A673 (cell line): ENCODE data around the gene BARX1. TPM values are rescaled to one million over a fixed set of nuclear protein-coding genes. Genes with fewer than 3 reads are reported as not detected.

Source experiments
- BruUV-seq: library from RNA; stranded (reverse); fragments of 400-500 nt; replicated peaks from 2 replicates; lab custom pipeline; 2021; lab: Mats Ljungman, UMichigan
- CTCF ChIA-PET: fragments of 300-600 bp; sonication (Branson Sonifier 250); formaldehyde crosslinking; loops from one replicate; lab custom pipeline; 2022; ENCODE audit warnings: antibody characterized with exemption; lab: Charles Lee
- POLR2A ChIA-PET: fragments of 300-600 bp; sonication (Branson Sonifier 250); formaldehyde crosslinking; loops from one replicate; lab custom pipeline; 2022; ENCODE audit warnings: antibody characterized with exemption; ENCODE audit not compliant: low non-redundant PET; lab: Charles Lee
- DNase-seq: peaks from one replicate; pipeline ENCODE4 v3.0.0-alpha.2; 2015; ENCODE audit warnings: low spot score
- H3K27ac ChIP-seq: fragments of 200-600 bp; sonication (generic); 2 replicates; pipeline ENCODE4 v1.5.1; 2016; ENCODE audit warnings: mixed run types, low read depth, mild to moderate bottlenecking, mixed read lengths, antibody characterized with exemption, low read length; ENCODE audit not compliant: poor library complexity, severe bottlenecking
- H3K27me3 ChIP-seq: fragments of 200-600 bp; sonication (generic); replicated peaks from 2 replicates; pipeline ENCODE4 v1.6.1; 2017; ENCODE audit warnings: mixed run types, low read depth, mild to moderate bottlenecking, mixed read lengths, antibody characterized with exemption, low read length; ENCODE audit not compliant: insufficient read depth, poor library complexity
- H3K36me3 ChIP-seq: fragments of 200-600 bp; sonication (generic); 2 replicates; pipeline ENCODE4 v1.6.1; 2016; ENCODE audit warnings: mixed run types, mild to moderate bottlenecking, mixed read lengths, antibody characterized with exemption, low read length; ENCODE audit not compliant: insufficient read depth, poor library complexity, severe bottlenecking
- H3K4me1 ChIP-seq: fragments of 200-600 bp; sonication (generic); 2 replicates; pipeline ENCODE4 v1.6.1; 2017; ENCODE audit warnings: mixed run types, mild to moderate bottlenecking, mixed read lengths, antibody characterized with exemption, low read length; ENCODE audit not compliant: insufficient read depth, poor library complexity, severe bottlenecking
- H3K4me3 ChIP-seq: fragments of 200-600 bp; sonication (generic); 2 replicates; pipeline ENCODE4 v1.5.1; 2016; ENCODE audit warnings: low read depth, mixed run types, mild to moderate bottlenecking, mixed read lengths, low read length; ENCODE audit not compliant: poor library complexity, severe bottlenecking
- H3K9me3 ChIP-seq: fragments of 200-600 bp; sonication (generic); 2 replicates; pipeline ENCODE4 v1.6.1; 2016; ENCODE audit warnings: mixed run types, low read depth, mild to moderate bottlenecking, mixed read lengths, antibody characterized with exemption, low read length; ENCODE audit not compliant: poor library complexity, severe bottlenecking
- EZH2 ChIP-seq: fragments of 200-600 bp; sonication (generic); IDR thresholded peaks from 2 replicates; pipeline ENCODE4 v1.6.1; 2017; ENCODE audit warnings: borderline replicate concordance, low read depth, mild to moderate bottlenecking, mixed read lengths, antibody characterized with exemption, low read length; ENCODE audit not compliant: poor library complexity, severe bottlenecking
- intact Hi-C: fragments of 100-400 bp; cut with micrococcal nuclease; formaldehyde crosslinking; loops from one replicate; pipeline ENCODE4 v1.10.0; 2022; ENCODE audit not compliant: unreplicated experiment
- total RNA-seq: library from RNA; stranded (reverse); gene quantifications from 2 replicates; pipeline ENCODE4 v1.2.3, GENCODE V29; 2021
- TF ChIP-seq, protein P1 (sequence below): fragments of 300-800, 200-600 bp; sonication (generic); conservative IDR thresholded peaks from 2 replicates; pipeline ENCODE4 v1.5.1; 2017; ENCODE audit warnings: low read depth, mild to moderate bottlenecking, antibody characterized with exemption, low read length, moderate library complexity, mixed read lengths

The BARX1 gene
- total RNA-seq, 1 experiment from 2014 or later = 9.8 TPM

DNA sequence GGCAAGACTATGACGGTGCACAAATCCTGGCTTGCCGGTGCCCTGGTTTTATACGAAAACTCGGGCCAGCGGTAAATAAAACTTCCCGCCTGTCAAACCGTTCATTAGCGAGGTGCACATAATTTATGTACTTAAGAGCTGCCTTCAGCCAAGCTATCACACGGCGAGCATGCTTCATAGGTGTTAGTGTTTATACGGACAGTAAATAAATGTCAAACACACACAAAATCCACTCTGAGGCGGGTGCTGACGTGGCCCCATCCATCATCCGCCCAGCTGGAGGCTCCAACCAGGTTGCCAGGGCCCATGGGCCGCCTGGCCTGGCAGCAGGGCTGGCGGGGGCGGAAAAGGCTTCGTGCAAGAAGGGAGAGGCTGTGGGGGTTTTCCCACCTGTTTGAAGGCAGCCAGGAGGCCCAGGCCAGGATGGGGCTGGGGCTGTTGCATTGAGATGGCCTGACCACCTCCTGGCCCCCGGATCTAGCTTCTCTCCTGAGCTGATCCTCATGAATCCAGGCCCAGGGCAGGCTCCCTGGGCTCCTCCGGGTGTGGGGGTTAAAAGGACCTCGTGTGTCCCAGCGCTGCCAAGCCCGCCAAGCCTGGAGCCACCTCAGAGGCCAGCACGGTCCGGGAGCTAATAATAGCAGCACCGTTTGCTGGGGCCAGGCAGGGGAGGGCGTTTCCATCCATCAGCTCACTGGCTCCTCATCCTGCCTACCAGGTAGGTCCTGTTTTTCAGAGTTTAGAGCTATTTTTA, 43.2 kb downstream of the BARX1 start:
- intact Hi-C loops = no loop called here
- POLR2A ChIA-PET = interaction anchor here (0.6 kb wide), 1 partner anchor 998 kb away, joined by 6 read pairs; no protein-coding TSS in a partner anchor
- CTCF ChIA-PET = no interaction called here

DNA sequence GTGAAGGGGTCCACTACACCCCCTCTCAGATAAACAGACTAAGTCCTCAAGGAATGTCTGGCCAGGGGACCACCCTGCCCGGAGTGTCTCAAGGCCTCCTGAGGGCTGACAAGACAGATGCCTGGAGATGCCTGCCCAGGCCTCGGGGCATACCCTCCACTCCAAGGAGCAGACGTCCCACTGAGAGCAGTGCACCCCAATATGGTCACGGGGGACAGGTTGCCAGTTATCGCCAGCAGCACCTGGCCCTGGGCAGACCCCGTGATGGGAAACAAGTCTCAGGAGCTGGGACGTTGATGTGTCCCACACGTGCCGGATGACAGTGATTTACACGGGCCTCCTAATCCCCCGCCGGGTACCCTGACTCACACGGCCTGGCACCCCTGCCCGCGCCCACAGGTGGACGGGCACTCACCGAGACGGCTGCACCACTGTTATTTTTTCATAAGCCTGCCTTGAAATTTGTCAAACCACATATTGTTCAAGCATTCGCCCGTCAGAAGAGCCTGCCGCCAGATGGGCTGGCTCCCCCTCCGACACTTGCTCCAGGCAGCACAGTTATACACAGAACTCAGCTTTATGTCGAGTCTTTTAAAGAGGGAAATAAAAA, 43.9 kb downstream of the BARX1 start:
- Histone ChIP-seq H3K36me3 (no peaks in the 10 kb centered on the region), H3K27me3 (no peaks in the 10 kb centered on the region), H3K27ac (no peak overlapping the region), H3K9me3 (no peaks in the 10 kb centered on the region), H3K4me1 (no peaks in the 10 kb centered on the region), H3K4me3 (no peak overlapping the region)
- no peak for TF ChIP-seq EZH2
- TF ChIP-seq, protein P1, sequence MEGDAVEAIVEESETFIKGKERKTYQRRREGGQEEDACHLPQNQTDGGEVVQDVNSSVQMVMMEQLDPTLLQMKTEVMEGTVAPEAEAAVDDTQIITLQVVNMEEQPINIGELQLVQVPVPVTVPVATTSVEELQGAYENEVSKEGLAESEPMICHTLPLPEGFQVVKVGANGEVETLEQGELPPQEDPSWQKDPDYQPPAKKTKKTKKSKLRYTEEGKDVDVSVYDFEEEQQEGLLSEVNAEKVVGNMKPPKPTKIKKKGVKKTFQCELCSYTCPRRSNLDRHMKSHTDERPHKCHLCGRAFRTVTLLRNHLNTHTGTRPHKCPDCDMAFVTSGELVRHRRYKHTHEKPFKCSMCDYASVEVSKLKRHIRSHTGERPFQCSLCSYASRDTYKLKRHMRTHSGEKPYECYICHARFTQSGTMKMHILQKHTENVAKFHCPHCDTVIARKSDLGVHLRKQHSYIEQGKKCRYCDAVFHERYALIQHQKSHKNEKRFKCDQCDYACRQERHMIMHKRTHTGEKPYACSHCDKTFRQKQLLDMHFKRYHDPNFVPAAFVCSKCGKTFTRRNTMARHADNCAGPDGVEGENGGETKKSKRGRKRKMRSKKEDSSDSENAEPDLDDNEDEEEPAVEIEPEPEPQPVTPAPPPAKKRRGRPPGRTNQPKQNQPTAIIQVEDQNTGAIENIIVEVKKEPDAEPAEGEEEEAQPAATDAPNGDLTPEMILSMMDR = no peak
- DNase-seq = no peak
- CTCF ChIA-PET = no interaction called here
- intact Hi-C loops = no loop called here
- BruUV-seq = no TSS peak
- POLR2A ChIA-PET = interaction anchor here (0.6 kb wide), 1 partner anchor 998 kb away, joined by 6 read pairs; no protein-coding TSS in a partner anchor

More for the DNA sequence above, 43.2 kb downstream of the BARX1 start:
- TF ChIP-seq, protein P1 = no peak
- TF ChIP-seq EZH2 = no peak
- H3K36me3 ChIP-seq = no peaks in the 10 kb centered on the region
- H3K4me3 ChIP-seq = no peak overlapping the region
- H3K27ac ChIP-seq = no peak overlapping the region
- H3K4me1 ChIP-seq = no peaks in the 10 kb centered on the region
- no peak for DNase-seq
- BruUV-seq = no TSS peak
- H3K9me3 ChIP-seq = no peaks in the 10 kb centered on the region
- no peaks in the 10 kb centered on the region for H3K27me3 ChIP-seq

DNA sequence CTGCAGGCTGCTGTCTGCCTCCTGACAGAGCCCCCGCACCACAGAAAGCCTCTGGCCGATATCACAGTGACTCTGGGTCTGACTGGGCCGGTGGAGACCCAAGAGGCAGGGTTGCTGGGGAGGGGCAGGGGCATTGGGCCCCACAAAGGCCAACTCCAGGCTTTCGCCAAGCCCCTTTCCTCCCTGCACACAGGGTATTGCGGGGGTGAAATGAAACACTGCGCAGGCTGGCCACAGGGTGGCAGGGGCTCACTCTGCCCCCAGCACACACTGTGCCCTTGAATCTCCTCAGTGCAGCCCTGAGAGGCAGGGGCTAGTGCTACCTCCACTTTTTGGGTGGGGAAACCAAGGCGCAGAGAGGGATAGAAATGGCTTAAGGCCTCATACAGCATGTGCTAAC, 44.6 kb downstream of the BARX1 start:
- intact Hi-C loops = no loop called here
- ChIA-PET POLR2A (no interaction called here), CTCF (no interaction called here)
- BruUV-seq = no TSS peak
- no peak for TF ChIP-seq EZH2
- TF ChIP-seq, protein P1 = no peak
- H3K27me3 ChIP-seq = no peaks in the 10 kb centered on the region
- no peak overlapping the region for H3K27ac ChIP-seq
- H3K4me1 ChIP-seq = no peaks in the 10 kb centered on the region
- no peak for DNase-seq
- no peaks in the 10 kb centered on the region for H3K36me3 ChIP-seq
- H3K9me3 ChIP-seq = no peaks in the 10 kb centered on the region
- no peak overlapping the region for H3K4me3 ChIP-seq
